LNCAP (cell line): ENCODE results near the gene C1QTNF5.

Experiments
- TF ChIP-seq, protein P1 (sequence below): fragments of 450-650 bp; IDR thresholded peaks from 2 replicates; pipeline ENCODE4 v1.5.1; 2017; ENCODE audit warnings: mild to moderate bottlenecking

C1QTNF5 gene

DNA sequence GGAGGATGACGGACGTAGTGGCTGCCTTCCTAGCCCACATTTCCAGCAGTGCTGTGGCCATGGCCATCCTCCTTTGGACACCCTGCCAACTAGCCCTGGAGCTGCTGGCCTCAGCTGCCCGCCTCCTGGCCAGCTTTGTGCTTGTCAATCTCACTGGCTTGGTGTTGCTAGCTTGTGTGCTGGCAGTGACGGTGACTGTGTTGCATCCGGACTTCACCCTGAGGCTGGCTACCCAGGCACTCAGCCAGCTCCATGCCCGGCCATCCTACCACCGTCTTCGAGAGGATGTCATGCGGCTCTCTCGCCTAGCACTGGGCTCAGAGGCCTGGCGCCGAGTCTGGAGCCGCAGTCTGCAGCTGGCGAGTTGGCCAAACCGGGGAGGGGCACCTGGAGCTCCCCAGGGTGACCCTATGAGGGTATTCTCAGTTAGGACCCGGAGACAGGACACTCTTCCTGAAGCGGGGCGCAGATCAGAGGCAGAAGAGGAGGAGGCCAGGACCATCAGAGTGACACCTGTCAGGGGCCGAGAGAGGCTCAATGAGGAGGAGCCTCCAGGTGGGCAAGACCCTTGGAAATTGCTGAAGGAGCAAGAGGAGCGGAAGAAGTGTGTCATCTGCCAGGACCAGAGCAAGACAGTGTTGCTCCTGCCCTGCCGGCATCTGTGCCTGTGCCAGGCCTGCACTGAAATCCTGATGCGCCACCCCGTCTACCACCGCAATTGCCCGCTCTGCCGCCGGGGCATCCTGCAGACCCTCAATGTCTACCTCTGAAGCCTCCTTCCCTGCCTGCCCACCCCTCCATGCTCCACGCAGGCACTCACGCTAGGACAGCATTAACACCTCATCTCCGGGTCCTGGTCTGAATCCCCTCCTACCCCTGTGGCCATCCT, 4.8 kb downstream of the C1QTNF5 start:
- TF ChIP-seq, protein P1, sequence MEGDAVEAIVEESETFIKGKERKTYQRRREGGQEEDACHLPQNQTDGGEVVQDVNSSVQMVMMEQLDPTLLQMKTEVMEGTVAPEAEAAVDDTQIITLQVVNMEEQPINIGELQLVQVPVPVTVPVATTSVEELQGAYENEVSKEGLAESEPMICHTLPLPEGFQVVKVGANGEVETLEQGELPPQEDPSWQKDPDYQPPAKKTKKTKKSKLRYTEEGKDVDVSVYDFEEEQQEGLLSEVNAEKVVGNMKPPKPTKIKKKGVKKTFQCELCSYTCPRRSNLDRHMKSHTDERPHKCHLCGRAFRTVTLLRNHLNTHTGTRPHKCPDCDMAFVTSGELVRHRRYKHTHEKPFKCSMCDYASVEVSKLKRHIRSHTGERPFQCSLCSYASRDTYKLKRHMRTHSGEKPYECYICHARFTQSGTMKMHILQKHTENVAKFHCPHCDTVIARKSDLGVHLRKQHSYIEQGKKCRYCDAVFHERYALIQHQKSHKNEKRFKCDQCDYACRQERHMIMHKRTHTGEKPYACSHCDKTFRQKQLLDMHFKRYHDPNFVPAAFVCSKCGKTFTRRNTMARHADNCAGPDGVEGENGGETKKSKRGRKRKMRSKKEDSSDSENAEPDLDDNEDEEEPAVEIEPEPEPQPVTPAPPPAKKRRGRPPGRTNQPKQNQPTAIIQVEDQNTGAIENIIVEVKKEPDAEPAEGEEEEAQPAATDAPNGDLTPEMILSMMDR, result no peak

DNA sequence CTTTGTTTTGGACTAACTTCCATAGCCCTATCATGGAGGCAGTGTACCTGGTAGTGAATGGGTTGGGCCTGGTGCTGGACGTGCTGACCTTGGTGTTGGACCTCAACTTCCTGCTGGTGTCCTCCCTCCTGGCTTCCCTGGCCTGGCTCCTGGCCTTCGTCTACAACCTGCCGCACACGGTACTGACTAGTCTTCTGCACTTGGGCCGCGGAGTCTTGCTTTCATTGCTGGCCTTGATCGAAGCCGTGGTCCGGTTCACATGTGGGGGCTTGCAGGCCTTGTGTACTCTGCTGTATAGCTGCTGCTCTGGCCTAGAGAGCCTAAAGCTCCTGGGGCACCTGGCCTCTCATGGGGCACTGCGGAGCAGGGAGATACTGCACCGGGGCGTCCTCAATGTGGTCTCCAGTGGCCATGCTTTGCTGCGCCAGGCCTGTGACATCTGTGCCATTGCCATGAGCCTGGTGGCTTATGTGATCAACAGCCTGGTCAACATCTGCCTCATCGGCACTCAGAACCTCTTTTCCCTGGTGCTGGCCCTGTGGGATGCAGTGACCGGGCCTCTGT, 5.5 kb downstream of the C1QTNF5 start:
- TF ChIP-seq, protein P1, result no peak

DNA sequence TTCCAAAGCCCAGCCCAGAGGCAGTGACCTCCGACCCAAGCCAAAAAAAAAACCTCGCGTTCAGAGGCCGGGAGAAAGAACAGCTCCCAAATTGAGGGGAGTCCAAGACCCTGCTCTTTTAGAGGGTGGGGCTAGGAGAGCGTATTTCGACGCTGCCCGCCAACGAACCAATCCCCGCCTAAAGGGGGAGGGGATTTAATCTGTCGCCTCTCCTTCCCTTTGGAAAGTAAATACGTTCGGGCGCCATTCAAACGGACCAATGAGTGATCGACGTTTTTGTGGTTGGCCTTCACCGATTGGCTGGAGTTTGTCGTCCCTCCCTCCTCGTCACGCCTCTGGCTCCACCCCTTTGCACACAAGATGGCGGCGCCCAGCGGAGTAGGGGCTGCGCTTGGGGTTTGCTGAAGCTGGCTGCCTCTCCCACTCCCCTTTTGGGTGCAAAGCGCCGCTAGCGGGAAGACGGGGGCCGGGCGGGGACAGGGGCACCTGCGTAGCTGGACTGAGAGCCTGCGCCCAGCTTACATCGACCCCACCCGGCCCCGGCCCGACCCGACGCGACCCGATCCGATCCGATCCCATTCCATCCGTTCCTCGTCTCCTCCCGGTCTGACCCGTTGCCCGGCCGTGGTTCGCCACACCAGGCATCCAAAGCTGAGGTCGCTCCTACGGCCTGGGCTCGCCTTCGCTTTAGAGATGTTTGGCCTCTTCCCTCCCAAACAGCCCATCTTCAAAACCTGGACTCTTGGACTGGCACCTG, 6.3 kb downstream of the C1QTNF5 start, which contains the start of gene RNF26:
TSS of gene RNF26 (plus strand) at position 354 of the 757 bp plus-strand sequence. CDS start 596 bp downstream, outside the sequence.
- TF ChIP-seq, protein P1, result no peak

DNA sequence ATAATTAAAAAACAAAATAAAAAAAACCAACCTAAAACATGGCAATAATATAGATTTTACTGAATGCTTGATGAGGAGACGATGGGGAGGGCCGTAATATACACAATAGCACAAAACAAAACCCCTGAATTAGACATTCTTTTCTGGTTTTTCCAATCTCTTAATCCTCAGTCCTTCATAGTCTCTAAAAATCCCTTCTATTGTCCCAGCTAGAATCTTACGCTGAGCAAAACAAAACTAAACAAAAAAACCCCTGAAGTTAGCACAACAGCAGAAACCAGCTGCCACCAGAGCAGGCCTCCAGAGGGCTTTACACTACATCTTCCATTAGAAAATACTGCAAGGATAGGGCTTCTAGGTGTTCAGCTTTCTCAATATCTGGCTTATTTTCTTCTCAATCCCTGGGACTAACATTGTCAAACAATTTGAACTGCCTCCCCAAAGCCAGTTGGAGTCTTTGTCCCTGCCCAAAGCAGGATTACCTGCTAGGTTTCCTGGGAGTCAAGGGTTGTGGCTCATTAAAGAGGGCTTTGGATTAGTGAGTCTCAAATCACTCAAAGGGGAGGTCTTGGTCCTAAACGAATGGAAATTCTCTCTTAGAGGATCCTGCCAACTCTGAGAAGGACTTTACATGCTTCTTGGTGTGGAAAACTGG, 8.4 kb downstream of the C1QTNF5 start:
- TF ChIP-seq, protein P1, result no peak

DNA sequence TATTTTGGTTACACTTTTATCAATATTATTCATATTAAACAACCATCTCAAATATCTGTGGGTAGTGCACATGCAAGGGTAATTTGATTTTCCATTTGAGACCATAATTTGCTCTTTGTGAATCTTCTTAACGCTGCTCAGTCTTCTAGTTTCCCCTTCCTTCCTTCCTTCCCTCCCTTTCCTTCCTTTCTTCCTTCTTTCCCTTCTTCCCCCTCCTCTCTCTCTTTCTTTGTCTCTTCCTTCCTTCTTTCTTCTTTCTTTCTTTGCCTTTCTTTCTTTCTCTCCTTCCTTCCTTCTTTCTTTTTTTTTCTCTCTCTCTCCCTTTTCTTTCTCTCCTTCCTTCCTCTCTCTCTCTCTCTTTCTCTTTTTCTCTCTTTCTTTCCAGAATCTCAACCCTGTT, 10.4 kb downstream of the C1QTNF5 start:
- TF ChIP-seq, protein P1, result no peak

DNA sequence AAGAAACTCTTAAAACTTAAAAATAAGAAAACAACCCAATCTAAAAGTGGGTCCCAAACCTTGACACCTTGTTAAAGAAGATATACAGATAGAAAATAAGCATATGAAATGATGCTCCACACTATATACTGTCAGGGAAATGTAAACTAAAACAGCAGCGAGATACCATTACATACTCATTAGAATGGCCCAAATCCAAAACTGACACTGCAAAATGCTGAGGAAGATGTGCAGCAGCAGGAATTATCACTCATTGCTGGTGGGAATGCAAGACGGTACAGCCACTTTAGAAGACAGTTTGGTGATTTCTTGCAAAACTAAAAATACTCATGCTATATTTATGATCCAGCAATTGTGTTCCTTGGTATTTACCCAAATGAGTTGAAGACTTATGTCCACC, 11.4 kb downstream of the C1QTNF5 start:
- TF ChIP-seq, protein P1, result no peak

DNA sequence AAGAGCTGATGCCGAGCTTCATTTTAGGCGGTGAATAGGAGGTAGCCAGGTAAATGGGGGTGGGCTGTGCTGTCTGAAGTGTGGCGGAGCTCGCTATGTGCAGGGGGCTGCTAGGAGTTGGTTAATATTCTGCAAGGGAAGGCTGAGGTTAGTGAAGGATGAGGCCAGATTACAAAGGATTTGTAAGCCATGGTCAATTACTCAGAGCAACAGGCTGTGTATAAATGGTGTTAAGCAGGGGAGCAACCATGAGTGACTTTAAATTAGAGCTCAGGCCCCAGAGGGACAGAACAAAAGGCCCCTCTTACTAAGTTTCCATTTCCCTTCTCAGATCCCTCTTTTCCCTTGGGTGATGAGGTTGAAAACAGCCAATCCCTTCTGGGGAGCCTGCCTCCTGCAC, 16.5 kb downstream of the C1QTNF5 start:
- TF ChIP-seq, protein P1, result no peak
